DLD1 (cell line): Measurements from ENCODE around the gene ARHGAP15.

Source experiments
- in situ Hi-C: cut with HindIII; loops from 2 replicates; pipeline ENCODE4 v1.10.0; 2017; ENCODE audit warnings: low sequenced_read_pairs

The ARHGAP15 gene

DNA sequence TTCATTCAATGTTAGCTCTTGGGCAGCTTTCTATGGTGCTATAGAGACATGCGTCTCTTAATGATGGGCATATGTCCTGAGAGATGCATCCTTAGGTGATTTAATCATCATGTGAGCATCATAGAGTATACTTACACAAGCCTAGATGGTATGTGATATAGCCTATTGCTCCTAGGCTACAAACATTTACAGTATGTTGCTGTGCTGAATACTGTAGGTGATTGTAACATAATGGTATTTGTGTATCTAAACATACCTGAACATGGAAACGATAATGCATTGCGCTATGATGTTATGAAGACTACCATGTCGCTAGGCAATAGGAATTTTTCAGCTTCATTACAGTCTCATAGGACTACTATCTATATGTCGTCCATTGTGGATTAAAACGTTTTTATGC is 89.4 kb downstream of the ARHGAP15 start:
- in situ Hi-C loops: no loop called here

- in situ Hi-C loops: no loop called here
Observed at GRCh38 chr2:143219266-143219665, 90.0 kb downstream of the ARHGAP15 start.

GRCh38 chr2:143223556-143223955 is 94.3 kb downstream of the ARHGAP15 start:
- in situ Hi-C loops: no loop called here

GRCh38 chr2:143225931-143226330 is 96.7 kb downstream of the ARHGAP15 start:
- in situ Hi-C loops: no loop called here

DNA sequence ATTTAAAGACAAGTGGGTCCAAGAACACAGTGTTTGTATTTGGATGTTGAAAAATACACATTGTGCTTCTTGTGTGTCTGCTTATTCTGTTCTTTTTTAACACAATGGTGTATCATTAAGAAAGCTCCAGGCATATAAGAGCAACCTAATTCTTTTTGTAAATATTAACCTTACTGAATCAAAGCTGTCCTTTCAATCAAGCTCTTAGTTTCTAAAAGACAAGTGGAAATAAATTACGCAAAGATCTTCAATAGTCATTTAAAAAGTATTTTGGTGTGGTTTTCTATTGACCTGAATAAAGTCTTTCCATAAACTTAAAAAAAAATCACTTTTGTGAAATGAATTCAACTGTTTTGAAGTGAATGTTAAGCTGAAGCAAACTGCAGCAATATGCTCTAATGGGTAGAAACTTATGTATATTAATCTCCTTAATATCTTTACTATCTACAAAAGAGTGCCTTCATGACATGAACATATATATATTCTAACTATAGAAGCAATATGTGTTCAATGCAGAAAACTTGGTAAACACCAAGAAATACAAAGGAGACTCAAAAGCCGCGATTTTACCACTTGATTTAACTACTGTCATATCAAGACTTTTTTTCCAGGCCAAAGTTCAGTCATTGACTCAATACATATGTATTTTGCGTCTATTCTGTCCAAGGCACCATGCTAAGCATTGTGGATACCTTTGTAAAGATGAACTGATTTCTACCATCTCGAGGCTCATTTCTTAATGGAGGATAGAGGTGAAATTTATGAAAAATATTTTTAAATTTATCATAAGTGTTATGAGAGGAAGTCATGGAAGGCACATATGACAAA is 97.7 kb downstream of the ARHGAP15 start:
- in situ Hi-C loops: no loop called here

DNA sequence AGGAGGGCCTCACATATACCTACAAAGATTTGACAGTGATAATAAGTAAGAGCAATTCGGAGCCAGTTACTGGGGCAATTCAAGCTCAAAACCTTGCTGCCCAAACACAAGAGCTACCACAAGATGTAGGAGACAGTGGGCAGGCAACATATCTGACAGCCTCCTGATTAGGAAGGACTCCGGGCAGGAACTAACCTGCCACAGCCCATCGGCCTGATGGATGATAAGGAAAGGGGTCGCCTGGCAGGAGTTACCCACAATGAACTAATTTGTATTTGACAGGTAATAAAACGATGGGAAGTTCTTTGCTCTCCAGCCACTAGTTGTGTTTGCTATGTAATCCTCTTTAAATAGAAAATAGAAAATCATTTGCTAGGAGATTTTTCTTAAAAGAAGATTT is 100.2 kb downstream of the ARHGAP15 start:
- in situ Hi-C loops: no loop called here

DNA sequence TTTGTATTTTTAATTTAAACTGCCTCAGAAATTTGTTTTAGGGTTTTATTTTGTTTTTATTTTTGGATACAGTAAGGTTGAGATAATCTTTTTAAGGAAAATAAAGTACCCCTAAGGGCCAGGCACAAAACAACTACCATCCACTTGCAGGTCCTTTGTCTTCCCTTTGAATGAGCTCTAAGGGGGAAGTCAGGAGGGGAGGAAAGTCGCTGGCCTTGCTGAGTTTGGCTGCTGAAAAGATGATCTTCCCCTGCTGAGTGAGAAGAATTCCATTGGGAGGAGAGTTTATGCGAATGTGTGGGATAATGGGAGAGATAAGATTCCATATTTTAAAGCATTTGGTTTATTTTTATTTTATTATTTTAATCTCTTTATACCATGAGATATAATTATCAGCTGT is 100.7 kb downstream of the ARHGAP15 start:
- in situ Hi-C loops: no loop called here

GRCh38 chr2:143230506-143231253 is 101.5 kb downstream of the ARHGAP15 start:
- in situ Hi-C loops: no loop called here

DNA sequence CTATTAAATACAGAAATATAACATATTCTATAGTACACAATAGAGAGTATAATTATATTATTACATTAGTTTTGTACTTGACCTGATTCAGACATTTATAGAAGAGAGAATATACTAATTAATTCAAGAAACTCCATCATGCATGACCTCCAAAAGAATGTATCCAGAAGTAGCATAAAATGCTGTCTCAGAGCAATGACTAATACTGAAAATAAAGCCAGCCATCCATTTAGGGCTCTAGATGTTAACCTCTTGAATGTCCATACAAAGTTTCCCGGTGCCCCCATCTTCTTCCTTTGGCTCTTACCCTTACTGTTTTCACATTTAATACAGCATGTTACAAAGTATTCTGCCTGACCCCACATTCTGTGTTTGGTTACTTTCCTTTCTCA is 102.0 kb downstream of the ARHGAP15 start:
- in situ Hi-C loops: no loop called here

DNA sequence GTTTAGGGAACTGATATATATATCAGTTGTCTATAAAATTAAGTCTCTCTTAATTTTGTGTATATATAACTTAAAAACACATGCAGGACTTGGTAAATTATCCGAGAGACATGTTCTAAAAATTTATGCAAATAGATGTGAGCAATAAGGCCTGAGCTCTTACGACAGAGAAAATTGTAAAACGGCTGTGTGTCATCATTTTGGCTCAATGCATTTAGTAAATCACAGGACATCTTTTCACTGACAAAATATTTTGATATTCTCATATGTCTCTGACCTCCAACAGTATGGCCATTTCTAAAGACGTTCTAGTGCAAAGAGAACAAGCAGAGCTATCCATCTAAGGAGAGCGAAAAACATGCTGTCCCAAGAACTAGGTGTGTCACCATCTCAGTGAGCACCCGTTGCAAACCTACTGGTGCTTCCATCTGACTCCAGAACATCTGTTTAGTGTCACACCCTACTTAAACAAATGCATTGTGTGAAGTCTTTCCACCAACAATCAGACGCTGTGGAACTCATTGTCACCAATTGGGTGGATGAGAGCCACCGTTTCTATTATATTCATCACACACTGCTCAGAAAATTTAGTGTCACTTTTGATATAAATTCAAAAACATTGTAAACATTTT is 108.0 kb downstream of the ARHGAP15 start:
- in situ Hi-C loops: no loop called here

DNA sequence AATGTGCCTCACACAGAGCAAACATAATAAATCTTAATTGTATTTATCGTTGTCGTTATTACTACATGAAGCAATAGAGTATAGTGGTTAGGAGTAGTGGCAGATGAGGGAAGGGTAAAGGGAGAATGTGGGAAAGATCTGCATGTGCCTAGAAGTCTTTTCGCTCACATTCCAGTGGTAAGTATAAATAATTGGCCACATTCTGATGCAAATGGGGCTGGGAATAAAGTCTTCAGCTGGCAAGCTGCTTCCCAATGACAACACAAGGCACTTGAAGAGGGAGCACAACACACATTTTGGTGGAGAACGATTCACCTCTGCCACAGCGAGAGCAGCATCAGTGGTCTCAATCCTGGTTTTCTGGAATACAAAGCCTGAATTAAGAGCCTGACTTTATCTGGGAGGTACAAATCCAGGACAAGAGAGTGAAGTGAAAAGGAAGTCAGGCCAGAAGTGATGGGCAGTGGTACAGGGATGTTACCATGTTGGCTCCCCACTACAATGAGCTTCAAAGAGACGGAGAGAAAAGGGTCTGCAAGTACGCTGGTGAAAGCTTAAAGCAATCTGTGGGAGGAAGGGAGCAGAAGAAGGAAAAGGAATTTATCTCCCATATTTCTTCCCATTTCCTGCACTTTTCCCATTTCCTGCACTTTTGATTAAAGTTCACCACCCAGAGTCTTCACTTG is 112.3 kb downstream of the ARHGAP15 start:
- in situ Hi-C loops: loop anchor here (10.0 kb wide), 1 partner anchor 47 kb away; no protein-coding TSS in a partner anchor

DNA sequence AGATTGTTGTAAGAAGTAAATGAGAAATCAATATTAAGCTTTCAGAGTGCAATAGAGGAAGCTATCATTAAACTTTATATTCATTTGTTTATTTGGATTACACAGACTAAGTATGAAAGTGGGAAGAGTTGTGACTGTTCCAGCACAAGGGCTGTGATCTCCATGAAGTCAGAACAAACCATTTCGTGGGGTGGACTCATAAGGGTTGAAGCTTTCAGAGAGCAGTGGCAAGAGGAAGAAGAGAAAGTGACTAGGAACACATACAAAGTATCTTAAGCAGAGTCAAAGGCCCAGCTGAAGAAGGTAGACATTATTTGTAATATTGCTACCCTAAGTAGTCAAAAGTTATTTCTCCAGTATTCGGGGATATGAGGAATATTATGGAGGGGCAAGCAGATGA is 117.0 kb downstream of the ARHGAP15 start:
- in situ Hi-C loops: loop anchor here (10.0 kb wide), 1 partner anchor 51 kb away; no protein-coding TSS in a partner anchor

- in situ Hi-C loops: loop anchor here (10.0 kb wide), 1 partner anchor 52 kb away; no protein-coding TSS in a partner anchor
Observed at GRCh38 chr2:143246815-143247744, 117.9 kb downstream of the ARHGAP15 start.

- in situ Hi-C loops: loop anchor here (10.0 kb wide), 1 partner anchor 54 kb away; no protein-coding TSS in a partner anchor
Observed at GRCh38 chr2:143248631-143249030, 119.4 kb downstream of the ARHGAP15 start.

GRCh38 chr2:143251681-143252080 is 122.5 kb downstream of the ARHGAP15 start:
- in situ Hi-C loops: no loop called here

DNA sequence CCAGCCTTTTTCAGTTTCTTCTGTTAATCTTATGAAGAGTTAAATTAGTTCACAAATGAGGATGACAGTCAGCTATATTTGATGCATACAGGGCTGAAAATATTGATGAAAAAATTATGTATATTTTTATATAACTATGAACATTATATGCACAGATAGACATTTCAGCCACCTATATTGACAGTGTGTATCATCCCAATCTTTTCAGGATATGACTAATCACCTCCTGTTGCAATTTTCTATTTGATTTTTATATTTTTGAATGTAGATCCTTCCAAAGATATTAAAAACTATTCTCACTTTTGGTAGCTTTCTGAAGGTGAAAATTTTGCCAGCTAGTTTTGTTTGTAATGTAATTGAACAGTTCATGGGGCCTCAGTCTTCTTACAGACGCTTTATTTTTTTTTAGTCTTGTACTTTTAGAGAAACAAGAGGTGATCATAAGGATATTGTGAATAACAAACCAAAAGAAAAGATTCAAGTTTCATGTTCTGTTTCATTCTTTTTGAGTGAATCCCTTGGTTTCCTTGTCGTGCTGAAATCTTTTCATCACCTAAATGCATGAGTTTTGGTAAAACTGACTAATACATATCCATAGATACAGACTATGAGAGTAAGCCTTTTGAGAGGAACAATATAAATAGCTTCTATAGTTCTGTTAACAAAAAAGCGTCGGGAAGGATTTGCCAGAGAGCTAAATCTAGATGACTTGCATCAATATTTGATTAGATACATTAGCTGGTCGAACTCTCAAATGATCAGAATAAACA is 123.1 kb downstream of the ARHGAP15 start:
- in situ Hi-C loops: no loop called here

GRCh38 chr2:143254110-143254509 is 124.9 kb downstream of the ARHGAP15 start:
- in situ Hi-C loops: no loop called here

DNA sequence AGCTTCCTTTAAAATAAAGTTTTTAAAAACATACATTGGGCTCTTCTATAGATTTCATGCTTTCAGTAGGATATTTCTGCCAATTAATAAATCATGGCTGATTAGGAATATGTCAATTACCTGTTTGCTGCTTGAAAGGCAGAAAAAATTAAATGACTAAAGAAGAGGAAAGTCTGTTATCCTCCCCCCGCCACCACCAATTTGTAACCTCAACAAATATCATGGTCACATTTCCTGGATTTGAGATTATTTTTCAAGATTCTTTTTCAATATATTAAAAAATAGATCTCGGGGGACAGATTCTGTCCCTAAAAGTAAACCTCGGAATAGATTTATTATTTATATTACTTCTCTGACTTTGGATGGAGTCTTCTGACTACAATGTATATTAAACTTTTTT is 125.9 kb downstream of the ARHGAP15 start:
- in situ Hi-C loops: no loop called here

GRCh38 chr2:143255899-143256298 is 126.7 kb downstream of the ARHGAP15 start:
- in situ Hi-C loops: no loop called here
